22Rv1 (cell line): Measurements from ENCODE around the gene RTP2.

Experiments
- CTCF ChIP-seq: fragments of 450-650 bp; IDR thresholded peaks from 2 replicates; pipeline ENCODE4 v1.5.1; 2017; ENCODE audit warnings: mild to moderate bottlenecking
- ZFX ChIP-seq: fragments of 450-650 bp; IDR thresholded peaks from 2 replicates; pipeline ENCODE4 v1.6.1; 2017; ENCODE audit warnings: antibody characterized with exemption, borderline replicate concordance

- TF ChIP-seq CTCF (no peak), ZFX (no peak)
Observed at GRCh38 chr3:187708696-187709095, 6.3 kb upstream of the RTP2 start.
